Hematopoietic multipotent progenitor cell treated with erythropoietin and hydrocortisone succinate and interleukin-3 and kit ligand, for 4 days (in vitro differentiated cells): ENCODE results near the gene SEZ6L2.
A peak's percentile ranks its signal among the peaks of the same experiment; 100 is the strongest.
"Not testable (repeated sequence)": the region's sequence is repeated elsewhere in the genome, so short reads cannot be mapped to it uniquely, and the experiment has no call there.

Experiments used
- DNase-seq: peaks from one replicate; pipeline ENCODE4 v3.0.0-alpha.2; 2015

The SEZ6L2 gene

DNA sequence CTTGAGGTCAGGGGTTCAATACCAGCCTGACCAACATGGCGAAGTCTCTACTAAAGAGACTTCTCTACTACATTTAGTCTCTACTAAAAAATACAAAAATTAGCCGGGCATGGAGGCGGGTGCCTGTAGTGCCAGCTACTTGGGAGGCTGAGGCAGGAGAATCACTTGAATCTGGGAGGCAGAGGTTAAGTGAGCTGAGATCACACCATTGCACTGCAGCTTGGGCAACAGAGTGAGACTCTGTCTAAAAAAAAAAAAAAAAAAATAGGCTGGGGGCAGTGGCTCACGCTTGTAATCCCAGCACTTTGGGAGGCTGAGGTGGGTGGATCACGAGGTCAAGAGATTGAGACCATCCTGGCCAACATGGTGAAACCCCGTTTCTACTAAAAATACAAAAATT, 10.5 kb upstream of the SEZ6L2 start:
- not testable (repeated sequence) for DNase-seq

DNA sequence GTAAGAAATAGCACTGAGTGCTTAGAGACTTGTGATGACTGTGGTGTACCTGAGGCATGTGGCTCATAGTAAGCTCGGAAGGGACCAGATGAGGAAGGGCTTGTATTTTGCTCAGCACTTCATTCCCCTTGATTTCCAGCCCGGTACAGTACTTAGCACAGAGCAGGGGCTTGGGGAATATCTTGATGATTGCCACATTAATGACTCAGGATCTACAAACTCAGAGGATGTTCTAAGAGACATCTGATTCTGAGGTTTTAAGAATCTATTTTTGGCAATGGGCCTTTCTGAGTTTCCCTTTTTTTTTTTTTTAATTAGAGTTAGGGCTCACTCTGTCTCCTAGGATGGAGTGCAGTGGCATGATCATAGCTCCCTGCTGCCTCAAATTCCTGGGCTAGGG, 10.0 kb upstream of the SEZ6L2 start:
- peak; percentile 42 for DNase-seq

DNA sequence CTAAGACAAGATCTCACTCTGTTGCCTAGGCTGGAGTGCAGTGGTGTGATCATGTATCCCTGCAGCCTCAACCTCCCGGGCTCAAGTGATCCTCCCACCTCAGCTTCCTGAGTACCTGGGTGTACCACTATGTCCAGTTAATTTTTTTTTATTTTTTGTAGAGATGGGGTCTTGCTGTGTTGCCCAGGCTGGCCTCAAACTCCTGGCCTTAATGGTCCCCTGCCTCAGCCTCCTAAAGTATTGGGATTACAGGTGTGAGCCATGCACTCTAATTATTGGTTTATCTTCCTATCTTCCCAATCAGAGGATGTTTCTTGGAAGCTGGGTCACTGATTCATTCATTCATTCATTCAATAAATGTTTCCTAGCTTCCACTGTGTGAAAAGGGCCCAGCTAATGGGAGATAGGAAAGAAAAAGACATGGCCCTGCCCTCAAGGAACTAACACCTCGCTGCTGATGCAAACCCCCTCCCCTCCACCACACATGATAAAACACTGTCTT, 9.4 kb upstream of the SEZ6L2 start:
- no peak for DNase-seq

DNA sequence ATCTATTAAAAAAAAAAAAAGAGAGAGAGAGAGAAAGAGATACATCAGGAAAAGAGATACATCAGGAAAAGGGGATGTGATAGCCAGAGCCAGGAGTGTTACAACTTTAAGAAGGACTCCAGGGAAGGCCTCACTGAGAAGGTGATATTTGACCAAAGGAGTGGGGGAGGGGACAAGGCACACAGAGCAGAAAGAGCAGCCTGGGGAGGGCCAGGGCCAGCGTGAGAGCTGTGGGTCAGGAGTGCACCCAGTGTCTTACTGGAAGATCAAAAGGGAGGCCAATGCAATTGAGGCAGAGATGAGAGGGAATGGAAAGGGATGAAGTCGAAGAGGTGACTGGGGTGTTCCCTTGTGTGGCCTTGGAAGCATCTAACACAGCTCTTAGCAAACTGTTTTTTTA, 8.6 kb upstream of the SEZ6L2 start:
- no peak for DNase-seq

DNA sequence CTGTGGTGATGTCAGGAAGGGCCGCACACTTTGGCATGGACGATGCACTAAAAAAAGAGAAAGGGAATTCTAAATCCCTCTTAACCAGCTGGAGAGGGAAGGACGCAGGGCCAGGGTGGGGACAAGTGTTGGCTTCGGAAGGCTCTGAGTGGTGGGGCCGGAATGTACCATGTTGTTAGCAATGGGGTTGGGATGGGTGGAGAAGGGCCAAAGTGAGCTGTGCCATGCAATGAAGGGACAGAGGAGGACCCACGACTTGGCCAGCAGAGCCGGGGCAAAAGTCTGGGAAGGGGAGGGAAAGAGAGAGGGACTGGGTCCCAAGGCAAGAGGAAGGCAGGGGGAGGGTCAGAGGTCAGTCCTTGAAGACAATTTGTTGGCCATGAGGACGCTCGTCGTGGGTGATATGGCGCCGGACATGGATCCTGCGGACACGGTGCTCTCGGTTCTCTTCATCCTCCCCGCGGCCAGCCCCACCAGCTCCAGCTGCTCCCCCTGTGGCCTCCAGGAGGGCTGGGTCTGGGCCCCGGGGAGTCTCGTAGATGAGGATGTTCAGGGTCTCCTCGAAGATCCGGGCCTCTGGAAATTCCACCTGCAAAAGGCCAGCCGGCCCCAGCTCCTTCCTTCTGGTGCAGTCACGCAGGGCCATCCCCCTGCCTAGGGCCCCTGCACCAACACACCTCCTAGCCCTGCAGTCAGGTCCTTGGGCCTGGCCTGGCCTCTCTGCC, 7.3 kb upstream of the SEZ6L2 start:
- DNase-seq: no peak

DNA sequence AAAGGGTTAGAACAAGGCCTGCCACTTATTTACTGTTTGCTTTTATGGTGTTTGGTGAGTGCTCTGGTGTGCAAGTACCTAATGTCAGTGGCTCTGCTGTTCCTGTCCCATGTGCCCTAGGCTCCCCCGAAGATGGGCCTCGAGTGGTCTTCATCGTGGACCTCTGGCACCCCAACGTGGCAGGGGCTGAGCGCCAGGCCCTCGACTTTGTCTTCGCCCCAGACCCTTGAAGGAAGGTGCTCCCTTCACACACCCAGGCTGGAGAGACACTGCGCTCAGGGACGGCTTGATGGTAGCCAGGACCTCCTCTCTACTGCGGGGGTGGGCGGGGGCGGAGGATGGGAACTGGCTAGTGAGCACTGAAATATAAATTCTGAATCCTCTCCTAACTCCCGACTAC, 6.3 kb upstream of the SEZ6L2 start:
- no peak for DNase-seq

DNA sequence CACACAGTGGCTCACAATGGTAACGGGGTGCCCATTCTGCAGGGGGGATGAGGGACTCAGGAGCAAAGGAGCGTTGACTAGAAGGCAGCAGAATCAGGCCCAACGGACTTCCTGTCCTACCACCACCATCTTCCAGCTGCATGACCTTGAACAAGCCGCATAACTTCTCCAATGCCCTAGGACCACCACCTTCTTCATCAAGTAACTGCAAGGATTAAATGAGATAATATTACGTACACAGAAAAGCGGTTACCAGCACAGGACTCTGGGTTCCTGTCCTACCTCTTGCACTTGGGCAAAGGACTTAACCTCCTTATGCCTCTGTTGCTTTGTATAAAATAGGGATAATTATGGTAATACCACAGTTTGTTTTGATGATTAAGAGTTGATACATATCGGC, 5.6 kb upstream of the SEZ6L2 start:
- no peak for DNase-seq

DNA sequence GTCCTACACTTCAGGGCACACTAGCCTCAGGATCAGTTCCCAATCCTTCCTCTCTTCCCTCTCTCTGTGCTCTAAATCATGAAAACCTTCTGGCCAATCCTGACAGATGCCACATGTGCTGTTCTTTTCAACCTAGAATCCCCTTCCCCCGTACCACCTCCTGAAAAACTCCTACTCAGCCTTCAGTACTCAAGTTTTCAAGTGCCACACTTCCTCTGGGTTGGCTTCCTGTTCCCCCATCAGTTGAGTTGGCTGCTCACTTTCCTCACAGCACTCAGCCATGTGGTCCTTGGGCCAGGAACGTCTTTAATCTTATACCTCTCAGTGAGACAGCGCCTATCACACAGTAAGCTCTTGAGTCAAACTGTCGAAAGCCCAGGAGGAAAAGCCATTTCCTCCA, 4.2 kb upstream of the SEZ6L2 start:
- no peak for DNase-seq

DNA sequence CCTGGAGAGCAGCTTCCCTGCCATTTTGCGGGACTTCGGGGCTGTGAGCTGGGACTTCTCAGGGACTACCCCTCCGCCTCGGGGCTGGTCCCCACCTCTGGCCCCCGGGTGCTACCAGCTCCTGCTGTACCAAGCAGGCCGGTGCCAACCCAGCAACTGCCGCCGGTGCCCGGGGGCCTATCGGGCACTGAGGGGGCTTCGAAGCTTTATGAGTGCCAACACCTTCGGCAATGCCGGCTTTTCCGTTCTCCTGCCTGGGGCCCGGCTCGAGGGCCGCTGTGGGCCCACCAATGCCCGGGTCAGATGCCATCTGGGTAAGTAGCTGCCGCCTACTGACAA, 2.2 kb upstream of the SEZ6L2 start:
- no peak for DNase-seq

DNA sequence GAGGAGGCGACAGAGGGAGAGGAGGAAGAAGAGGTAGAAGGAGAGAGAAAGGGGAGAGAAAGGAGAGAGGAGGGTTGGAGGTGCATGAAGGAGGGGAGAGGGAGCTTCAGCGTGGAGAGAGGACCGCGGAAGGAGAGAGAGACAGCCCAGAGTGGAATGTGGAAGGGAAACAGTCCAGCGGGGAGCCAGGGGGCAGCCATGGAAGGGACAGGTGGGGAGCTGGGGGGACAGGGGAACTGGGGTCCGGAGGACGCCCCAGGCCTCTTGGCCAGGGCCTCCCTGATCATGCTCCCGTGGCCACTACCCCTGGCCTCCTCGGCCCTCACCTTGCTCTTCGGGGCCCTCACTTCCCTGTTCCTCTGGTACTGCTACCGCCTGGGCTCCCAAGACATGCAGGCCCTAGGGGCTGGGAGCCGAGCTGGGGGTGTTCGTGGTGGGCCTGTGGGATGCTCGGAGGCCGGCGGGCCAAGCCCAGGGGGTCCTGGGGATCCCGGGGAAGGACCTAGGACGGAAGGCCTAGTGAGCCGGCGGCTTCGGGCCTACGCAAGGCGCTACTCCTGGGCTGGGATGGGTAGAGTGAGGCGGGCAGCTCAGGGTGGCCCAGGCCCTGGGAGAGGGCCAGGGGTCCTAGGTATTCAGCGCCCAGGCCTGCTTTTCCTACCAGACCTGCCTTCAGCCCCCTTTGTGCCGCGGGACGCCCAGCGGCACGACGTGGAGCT, 1.7 kb upstream of the SEZ6L2 start:
- DNase-seq: no peak

DNA sequence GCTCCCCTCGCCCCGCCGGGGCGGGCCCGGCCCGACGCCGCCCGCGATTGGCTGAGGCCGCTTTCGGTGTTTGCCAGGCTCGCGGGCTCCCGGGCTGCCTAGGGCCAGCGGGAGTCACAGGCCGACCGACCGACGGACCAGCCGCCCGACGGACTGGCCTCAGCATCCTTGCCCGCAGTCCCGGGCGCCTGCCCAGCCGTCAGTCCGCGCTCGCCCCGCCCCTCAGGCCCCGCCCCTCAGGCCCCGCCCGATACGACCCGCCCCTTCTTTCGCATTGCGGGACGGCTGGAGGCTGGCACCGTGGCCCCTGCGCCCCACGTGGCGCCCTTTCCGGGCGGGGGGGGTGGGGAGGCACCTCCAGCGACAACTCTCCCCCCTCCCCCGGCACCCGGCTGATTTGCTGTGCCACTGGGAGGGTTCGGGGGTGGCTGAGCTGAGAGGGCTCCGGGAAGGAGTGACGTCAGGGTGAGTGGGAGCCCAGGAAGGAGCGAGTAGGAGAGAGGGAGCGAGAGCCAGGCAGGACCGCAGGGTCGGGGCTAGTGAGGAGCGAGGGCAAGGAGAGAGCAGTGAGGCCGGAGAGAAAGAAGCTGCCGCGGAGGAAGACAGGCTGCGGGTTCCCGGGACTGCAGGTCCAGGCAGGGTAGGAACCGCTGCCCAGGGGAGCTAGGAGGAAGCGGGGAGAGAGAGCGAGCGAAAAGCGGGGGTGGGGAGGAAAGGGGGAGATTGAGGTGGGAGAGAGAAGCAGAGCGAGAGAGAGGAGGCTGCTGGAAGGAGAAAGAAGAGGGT, 945 bp upstream of the SEZ6L2 start, which contains the start of gene ASPHD1:
Gene ASPHD1 (plus strand): TSS at position 387 of the 786 bp plus-strand sequence. CDS start 484 bp downstream, outside the sequence.
- peak; percentile 81 for DNase-seq

DNA sequence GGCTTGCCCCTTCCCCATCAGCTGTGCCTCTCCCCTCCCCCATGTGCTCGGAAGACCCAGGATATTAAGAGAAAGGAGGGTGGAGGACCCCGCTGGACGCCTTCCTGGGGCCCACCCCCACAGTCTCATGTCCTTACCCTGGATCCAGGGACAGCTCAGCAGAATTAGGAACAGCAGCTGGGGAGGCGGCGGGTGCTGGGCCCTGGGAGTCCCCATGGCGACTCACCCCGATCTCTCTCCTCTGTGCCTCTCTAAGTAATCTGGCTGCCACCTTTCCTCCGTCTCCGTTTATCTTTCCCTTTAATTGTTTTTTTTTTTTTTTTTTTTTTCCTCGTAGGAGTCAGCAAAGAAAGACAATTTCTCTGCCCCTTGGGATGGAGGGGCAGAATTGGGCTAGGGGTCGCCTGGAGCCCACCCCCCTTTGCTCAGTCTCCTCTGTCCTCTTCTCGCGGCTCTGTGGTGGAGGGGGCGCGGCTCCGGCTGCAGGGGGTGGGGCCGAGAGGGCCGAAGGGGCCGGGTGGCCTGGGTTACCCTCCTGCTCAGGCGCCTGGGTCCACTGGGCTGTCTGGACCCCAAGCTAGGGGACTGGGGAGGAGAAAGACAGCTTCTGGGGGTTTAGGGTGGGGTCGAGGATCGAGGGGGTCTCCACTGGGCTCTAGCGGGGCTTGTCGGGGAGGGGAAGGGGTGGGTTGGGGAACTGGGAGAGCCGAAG, 390 bp downstream of the SEZ6L2 start:
- DNase-seq: no peak

DNA sequence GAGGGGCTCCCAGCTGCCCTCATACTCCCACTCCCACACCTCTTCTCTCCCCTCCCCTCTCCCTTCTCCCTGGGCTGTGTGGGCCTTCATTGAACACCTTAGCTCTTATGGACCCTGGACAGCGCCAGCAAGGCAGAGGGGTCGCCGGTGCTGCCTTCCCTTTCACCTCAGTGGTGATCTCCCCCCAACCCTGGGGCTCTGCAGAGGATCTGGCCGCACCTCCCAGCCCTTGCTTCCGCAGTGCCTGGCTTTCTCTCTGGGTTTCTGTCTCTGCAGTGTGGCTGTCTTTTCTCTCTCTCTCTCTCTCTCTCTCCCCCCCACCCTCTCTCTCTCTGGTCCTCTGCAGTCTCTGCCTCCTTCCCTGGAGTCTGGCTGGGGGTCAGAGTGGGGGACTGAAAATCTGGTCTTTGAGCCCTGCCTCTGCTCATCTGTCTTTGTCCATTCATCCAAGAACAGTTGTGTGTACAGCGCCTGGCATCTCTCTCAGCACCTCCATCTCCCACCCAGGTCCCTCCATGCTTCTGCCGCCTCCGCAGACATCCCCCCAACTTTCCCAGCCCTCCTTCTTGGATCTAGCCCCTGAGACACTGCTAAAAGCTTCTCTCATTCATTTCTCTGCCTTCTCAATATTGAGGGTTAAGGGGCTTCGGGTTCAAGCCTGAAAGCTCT, 1.1 kb downstream of the SEZ6L2 start:
- DNase-seq: no peak

DNA sequence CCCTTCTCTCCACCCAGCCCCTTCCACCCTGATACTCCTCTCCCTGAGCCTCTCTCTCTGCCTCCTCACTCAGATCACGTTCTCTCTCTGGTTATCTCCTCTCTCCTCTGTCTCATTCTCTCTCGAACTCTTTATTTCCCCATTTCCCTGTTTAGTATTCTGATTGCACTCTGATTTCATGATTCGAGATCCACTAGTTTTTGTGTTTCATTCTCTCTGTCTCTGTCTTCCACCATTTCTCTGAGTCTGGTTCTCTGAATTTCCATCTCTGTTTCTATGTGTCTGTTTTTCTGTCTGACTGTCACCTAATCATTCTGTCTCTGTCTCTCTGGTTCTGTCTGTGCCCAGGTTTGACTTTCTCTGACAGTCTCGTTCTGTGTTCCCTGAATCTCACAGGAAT, 2.0 kb downstream of the SEZ6L2 start:
- DNase-seq: no peak

DNA sequence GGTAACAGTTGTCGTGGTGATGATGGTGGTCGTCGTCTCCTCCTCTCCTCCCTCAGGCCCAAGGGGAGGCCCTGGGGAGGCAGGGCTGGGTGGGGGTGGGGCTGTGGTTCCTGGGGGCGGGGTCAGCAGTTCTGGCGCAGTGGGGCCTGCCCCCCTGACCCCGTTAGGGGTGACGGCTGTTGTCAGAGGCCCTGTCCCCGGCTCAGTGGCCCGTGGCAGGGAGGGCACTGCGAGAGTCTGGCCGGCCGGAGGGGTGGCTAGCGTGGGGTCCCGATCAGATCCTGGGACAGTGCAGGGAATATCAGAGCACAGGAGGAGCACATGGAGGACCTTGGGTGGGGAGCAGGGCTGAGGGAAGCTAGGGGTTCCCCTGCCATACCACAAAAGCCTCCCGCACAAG, 2.5 kb downstream of the SEZ6L2 start:
- no peak for DNase-seq

DNA sequence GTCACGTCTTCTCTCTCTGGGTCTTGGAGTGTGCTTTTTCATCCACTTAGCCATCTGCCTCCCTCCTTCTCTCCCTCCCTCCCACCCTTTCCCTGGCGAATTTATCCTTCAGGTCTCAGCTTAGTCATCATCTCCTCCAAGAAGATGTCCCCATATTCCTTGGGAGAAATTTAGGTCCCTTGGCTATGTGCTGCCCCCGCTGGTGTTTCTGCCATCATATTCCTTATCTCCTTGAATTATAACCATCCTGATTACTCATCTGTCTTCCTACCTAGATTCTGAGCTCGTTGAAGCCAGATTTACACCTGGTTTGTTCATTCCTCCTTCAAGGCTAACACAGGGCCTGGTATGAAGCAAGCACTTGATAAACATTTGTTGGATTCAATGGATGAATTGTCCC, 5.0 kb downstream of the SEZ6L2 start:
- no peak for DNase-seq

DNA sequence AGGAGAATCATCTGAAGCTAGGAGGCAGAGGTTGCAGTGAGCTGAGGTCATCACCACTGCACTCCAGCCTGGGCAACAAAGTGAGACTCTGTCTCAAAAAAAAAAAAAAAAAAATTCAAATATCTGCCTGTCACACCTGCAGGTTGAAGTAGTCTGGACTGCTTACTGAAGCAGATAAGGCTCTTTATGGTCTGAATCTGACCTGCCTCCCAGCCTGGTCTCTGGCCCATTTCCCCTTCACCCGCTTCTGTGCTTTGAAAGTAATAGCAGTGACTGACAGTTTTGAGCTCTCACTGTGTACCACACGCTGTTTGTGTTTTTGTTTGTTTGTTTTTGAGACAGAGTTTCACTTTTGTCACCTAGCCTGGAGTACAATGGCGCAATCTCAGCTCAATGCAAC, 5.8 kb downstream of the SEZ6L2 start:
- DNase-seq: peak; percentile 39

DNA sequence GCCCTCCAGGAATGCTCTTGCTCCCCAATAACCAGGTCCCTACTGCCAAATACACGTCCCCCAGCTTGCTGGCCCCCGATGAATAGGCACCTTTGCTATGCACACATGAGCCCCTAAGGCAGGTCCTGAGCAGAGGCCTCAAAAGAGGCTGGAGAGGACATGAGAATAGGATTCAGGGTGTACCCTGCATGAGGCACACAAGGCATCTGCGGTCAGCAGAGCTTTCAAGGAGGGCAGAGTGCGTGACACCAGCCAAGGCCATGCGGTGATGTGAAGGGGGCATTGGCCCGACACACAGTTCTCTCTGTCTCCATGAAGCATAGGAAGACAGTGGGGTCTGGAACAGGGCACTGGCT, 6.9 kb downstream of the SEZ6L2 start:
- DNase-seq: no peak

DNA sequence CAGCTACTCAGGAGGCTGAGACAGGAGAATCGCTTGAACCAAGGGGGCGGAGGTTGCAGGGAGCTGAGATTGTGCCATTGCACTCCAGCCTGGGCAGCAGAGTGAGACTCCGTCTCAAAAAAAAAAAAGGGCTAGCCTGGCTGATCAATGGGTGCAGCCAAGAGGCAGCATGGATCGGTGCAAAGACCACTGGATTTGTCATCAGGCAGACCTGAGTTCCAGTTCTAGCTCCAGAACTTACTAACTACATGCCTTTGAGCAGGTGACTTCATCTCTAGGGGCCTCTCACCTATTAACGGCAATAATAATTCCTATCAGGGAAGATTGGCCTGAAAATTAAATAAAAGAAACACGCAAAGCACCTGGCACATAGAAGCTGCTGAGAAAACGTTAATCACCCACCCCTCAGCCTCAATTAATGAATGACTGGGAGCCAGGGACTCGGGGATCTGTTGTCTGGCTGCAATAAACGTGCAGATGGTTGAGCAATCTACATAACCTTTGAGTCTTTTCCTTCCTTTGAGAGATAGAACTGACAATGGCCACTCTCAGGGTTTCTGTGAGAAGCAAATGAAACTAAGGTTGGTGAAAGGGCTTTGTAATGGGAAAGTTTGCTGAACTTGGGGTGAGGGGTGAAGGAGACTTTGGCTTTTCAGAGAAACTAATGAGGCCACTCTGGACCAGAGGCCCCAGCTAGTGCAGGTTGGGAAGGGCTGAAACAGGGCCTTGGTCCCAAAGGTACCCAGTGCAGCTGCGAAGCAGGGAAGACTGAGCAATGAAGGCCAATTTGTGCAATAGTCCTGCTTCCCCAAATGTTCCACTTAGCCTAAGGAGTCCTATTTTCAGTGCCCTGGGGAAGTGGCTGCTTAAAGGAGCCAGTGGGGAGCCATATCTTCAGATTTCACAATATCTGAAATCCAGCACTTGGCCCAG, 7.6 kb downstream of the SEZ6L2 start:
- no peak for DNase-seq

DNA sequence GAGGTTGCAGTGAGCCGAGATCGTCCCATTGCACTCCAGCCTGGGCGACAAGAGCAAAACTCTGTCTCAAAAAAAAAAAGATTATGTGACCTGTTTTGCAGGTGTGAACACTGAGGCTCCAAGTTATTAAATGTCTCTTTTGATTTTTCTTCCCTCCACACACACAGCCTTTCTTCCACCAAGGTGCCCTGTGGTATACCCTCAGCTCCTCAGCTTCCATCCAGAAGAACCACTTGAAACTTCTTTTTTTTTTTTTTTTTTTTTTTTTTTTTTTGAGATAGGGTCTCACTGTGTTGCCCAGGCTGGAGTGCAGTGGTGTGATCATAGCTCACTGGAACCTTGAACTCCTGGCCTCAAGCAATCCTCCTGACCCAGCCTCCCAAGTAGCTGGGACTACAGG, 10.0 kb downstream of the SEZ6L2 start:
- not testable (repeated sequence) for DNase-seq

DNA sequence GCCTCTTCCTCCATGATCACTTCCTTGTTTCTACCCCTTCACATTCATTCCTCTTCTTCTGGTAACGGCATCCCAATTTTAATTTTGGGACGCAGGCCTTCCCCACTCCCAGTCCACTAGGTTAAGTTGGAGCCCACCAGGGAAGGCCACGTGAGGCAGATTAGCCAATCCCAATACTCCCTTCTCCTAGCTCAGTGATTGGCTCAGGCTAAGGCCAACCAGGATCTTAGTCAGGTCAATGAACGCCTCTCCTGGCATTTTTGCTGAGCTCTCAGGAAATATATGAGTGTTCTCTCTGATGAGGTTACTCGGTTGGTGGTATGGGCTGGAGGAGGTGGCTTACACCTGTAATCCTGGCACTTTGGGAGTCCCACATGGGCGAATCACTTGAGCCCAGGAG, 15.4 kb downstream of the SEZ6L2 start:
- DNase-seq: no peak
